HEK293 (cell line): ENCODE results near the gene WASL.

Source experiments
- CTCF ChIP-seq: fragments of 450-650 bp; formaldehyde crosslinking; IDR thresholded peaks from 2 replicates; pipeline ENCODE4 v1.5.1; 2016; ENCODE audit warnings: missing biosample characterization, missing genetic modification characterization
- ELK4 ChIP-seq: IDR thresholded peaks from 2 replicates; pipeline ENCODE4 v1.6.1; 2011; ENCODE audit warnings: mild to moderate bottlenecking, low read depth, low read length, borderline replicate concordance
- TCF7L2 ChIP-seq: IDR thresholded peaks from 2 replicates; pipeline ENCODE4 v1.6.1; 2011; ENCODE audit warnings: low read depth, mild to moderate bottlenecking, inconsistent platforms, low read length, moderate library complexity, borderline replicate concordance
- ZBTB17 ChIP-seq: fragments of 450-650 bp; formaldehyde crosslinking; IDR thresholded peaks from 2 replicates; pipeline ENCODE4 v1.5.1; 2016; ENCODE audit warnings: missing biosample characterization, missing genetic modification characterization
- ZNF221 ChIP-seq: fragments of 450-650 bp; formaldehyde crosslinking; IDR thresholded peaks from 2 replicates; pipeline ENCODE4 v1.5.1; 2017; ENCODE audit warnings: missing biosample characterization, missing genetic modification characterization, borderline replicate concordance
- ZNF24 ChIP-seq: fragments of 450-650 bp; formaldehyde crosslinking; IDR thresholded peaks from 2 replicates; pipeline ENCODE4 v1.5.1; 2016; ENCODE audit warnings: missing biosample characterization, missing genetic modification characterization
- ZNF324 ChIP-seq: fragments of 450-650 bp; formaldehyde crosslinking; IDR thresholded peaks from 2 replicates; pipeline ENCODE4 v1.5.1; 2016; ENCODE audit warnings: missing biosample characterization, missing genetic modification characterization
- ZNF416 ChIP-seq: fragments of 450-650 bp; formaldehyde crosslinking; IDR thresholded peaks from 2 replicates; pipeline ENCODE4 v1.5.1; 2016; ENCODE audit warnings: missing biosample characterization, missing genetic modification characterization
- ZNF514 ChIP-seq: fragments of 450-650 bp; formaldehyde crosslinking; IDR thresholded peaks from 2 replicates; pipeline ENCODE4 v1.5.1; 2016; ENCODE audit warnings: missing biosample characterization, missing genetic modification characterization
- ZNF530 ChIP-seq: fragments of 450-650 bp; formaldehyde crosslinking; IDR thresholded peaks from 2 replicates; pipeline ENCODE4 v1.5.1; 2016; ENCODE audit warnings: low read depth, missing biosample characterization, missing genetic modification characterization
- ZNF626 ChIP-seq: fragments of 450-650 bp; sonication (Bioruptor Pico); formaldehyde crosslinking; IDR thresholded peaks from 2 replicates; pipeline ENCODE4 v1.5.1; 2018; ENCODE audit warnings: missing biosample characterization, missing genetic modification characterization, inconsistent platforms
- ZNF843 ChIP-seq: fragments of 450-650 bp; formaldehyde crosslinking; IDR thresholded peaks from 2 replicates; pipeline ENCODE4 v1.5.1; 2016; ENCODE audit warnings: missing biosample characterization, missing genetic modification characterization
- TF ChIP-seq, protein P1 (sequence below): fragments of 450-650 bp; formaldehyde crosslinking; IDR thresholded peaks from 2 replicates; pipeline ENCODE4 v1.5.1; 2016; ENCODE audit warnings: missing biosample characterization, missing genetic modification characterization, borderline replicate concordance
- TF ChIP-seq, protein P2 (sequence below): sonication (generic); formaldehyde crosslinking; IDR thresholded peaks from 2 replicates; pipeline ENCODE4 v1.8.1; 2022; ENCODE audit warnings: mild to moderate bottlenecking, moderate library complexity, missing genetic modification reagents

GRCh38 chr7:123673752-123674398 lies 74.9 kb downstream of the WASL start:
- TF ChIP-seq ZNF626 (tag by site-specific recombination) (no peak), ZNF514 (tag by site-specific recombination) (no peak), ZBTB17 (tag by site-specific recombination) (no peak), TCF7L2 (no peak), CTCF (tag by site-specific recombination) (no peak), ZNF324 (tag by site-specific recombination) (no peak), ZNF843 (tag by site-specific recombination) (no peak), ZNF24 (no peak), ZNF416 (tag by site-specific recombination) (no peak), ELK4 (no peak), ZNF221 (tag by site-specific recombination) (no peak), ZNF530 (tag by site-specific recombination) (no peak)
- TF ChIP-seq, protein P1, sequence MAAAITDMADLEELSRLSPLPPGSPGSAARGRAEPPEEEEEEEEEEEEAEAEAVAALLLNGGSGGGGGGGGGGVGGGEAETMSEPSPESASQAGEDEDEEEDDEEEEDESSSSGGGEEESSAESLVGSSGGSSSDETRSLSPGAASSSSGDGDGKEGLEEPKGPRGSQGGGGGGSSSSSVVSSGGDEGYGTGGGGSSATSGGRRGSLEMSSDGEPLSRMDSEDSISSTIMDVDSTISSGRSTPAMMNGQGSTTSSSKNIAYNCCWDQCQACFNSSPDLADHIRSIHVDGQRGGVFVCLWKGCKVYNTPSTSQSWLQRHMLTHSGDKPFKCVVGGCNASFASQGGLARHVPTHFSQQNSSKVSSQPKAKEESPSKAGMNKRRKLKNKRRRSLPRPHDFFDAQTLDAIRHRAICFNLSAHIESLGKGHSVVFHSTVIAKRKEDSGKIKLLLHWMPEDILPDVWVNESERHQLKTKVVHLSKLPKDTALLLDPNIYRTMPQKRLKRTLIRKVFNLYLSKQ (tag by site-specific recombination) = no peak
- TF ChIP-seq, protein P2, sequence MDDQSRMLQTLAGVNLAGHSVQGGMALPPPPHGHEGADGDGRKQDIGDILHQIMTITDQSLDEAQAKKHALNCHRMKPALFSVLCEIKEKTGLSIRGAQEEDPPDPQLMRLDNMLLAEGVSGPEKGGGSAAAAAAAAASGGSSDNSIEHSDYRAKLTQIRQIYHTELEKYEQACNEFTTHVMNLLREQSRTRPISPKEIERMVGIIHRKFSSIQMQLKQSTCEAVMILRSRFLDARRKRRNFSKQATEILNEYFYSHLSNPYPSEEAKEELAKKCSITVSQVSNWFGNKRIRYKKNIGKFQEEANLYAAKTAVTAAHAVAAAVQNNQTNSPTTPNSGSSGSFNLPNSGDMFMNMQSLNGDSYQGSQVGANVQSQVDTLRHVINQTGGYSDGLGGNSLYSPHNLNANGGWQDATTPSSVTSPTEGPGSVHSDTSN (CRISPR knock-in tag) = no peak
